22Rv1 (cell line): ENCODE measurements around the gene JMJD7.

Experiments used
- H3K27ac ChIP-seq: fragments of 450-650 bp; 2 replicates; pipeline ENCODE4 v1.5.1; 2017
- CTCF ChIP-seq: fragments of 450-650 bp; IDR thresholded peaks from 2 replicates; pipeline ENCODE4 v1.5.1; 2017; ENCODE audit warnings: mild to moderate bottlenecking
- ZFX ChIP-seq: fragments of 450-650 bp; IDR thresholded peaks from 2 replicates; pipeline ENCODE4 v1.6.1; 2017; ENCODE audit warnings: antibody characterized with exemption, borderline replicate concordance

The JMJD7 gene

GRCh38 chr15:41844814-41845213 is 16.9 kb downstream of the JMJD7 start:
- no peak overlapping the region for H3K27ac ChIP-seq
- no peak for TF ChIP-seq CTCF
- TF ChIP-seq ZFX: no peak

- no peak overlapping the region for H3K27ac ChIP-seq
- TF ChIP-seq CTCF (no peak), ZFX (no peak)
Measured at GRCh38 chr15:41847206-41847605, 19.3 kb downstream of the JMJD7 start.

GRCh38 chr15:41847981-41848380 is 20.1 kb downstream of the JMJD7 start:
- no peak overlapping the region for H3K27ac ChIP-seq

GRCh38 chr15:41848631-41849030 is 20.7 kb downstream of the JMJD7 start:
- H3K27ac ChIP-seq: no peak overlapping the region
- no peak for TF ChIP-seq ZFX
- no peak for TF ChIP-seq CTCF

More at GRCh38 chr15:41847981-41848380, 20.1 kb downstream of the JMJD7 start:
- no peak for TF ChIP-seq CTCF

- TF ChIP-seq ZFX (no peak), CTCF (no peak)
- no peak overlapping the region; the same call in 1 of the 2 replicates for H3K27ac ChIP-seq
Measured at GRCh38 chr15:41849204-41849603, 21.3 kb downstream of the JMJD7 start.

GRCh38 chr15:41849861-41850260 is 22.0 kb downstream of the JMJD7 start:
- TF ChIP-seq CTCF (no peak), ZFX (no peak)
- H3K27ac ChIP-seq: no peak overlapping the region; the same call in 1 of the 2 replicates

- H3K27ac ChIP-seq: no peak overlapping the region; the same call in 1 of the 2 replicates
- TF ChIP-seq ZFX (no peak), CTCF (no peak)
Measured at GRCh38 chr15:41850482-41851166, 22.7 kb downstream of the JMJD7 start.
